Spleen (tissue), 7 donors: ENCODE data around the gene NOD2.

Source experiments
- POLR2A ChIP-seq, 3 donors: fragments of 450-650 bp; IDR thresholded peaks; one replicate each; pipeline ENCODE4 v1.5.1; 2017; ENCODE audit warnings: antibody characterized with exemption in 3 of 3, mild to moderate bottlenecking in 1 of 3
- TF ChIP-seq, protein P1 (sequence below), 11 experiments: fragments of 200-600 bp in 7 of 11; fragments of 450-650 bp in 4 of 11; sonication (generic) in 4 of 11; IDR thresholded peaks in 8 of 11; conservative IDR thresholded peaks in 3 of 11; 1 replicate in 7 of 11; 2 replicates in 4 of 11; pipeline versions ENCODE4 v1.4.0 to v1.8.0; 2016 to 2021; ENCODE audit warnings: antibody characterized with exemption in 11 of 11, inconsistent platforms in 4 of 11, mild to moderate bottlenecking in 1 of 11
- donor health status: DM: no; HTN: no; CAD: no; lungs with moderate emphysema.
- donor health status: DM: no; HTN: no; CAD: no.
- donor health status: DM: no; HTN: no; CAD: no.

DNA sequence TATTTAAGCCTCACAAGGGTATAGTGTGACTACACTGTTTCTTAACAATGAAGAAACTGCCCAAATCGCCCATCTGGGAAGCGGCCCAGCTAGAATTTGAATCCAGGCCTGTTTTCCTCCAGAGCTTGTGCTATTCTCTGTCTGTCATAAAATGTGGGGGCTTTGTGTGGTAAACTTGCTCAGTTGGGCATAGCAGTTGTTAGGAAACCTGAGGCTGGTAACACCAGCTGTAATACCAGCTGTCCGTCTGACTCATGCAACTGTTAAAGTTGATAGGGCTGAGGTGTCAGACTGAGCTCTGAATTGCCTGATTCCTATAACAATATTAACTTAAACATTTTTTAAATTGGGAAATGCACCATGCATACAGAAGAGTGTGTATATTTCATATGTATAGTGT is 9.3 kb downstream of the NOD2 start:
- TF ChIP-seq, protein P1, sequence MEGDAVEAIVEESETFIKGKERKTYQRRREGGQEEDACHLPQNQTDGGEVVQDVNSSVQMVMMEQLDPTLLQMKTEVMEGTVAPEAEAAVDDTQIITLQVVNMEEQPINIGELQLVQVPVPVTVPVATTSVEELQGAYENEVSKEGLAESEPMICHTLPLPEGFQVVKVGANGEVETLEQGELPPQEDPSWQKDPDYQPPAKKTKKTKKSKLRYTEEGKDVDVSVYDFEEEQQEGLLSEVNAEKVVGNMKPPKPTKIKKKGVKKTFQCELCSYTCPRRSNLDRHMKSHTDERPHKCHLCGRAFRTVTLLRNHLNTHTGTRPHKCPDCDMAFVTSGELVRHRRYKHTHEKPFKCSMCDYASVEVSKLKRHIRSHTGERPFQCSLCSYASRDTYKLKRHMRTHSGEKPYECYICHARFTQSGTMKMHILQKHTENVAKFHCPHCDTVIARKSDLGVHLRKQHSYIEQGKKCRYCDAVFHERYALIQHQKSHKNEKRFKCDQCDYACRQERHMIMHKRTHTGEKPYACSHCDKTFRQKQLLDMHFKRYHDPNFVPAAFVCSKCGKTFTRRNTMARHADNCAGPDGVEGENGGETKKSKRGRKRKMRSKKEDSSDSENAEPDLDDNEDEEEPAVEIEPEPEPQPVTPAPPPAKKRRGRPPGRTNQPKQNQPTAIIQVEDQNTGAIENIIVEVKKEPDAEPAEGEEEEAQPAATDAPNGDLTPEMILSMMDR (IDR thresholded peaks at IDR 0.05 in 8 of 11, conservative IDR thresholded peaks at IDR 0.05 in 3 of 11) = no peak
- TF ChIP-seq POLR2A (IDR thresholded peaks at IDR 0.05) = no peak
